Activated CD4-positive, alpha-beta T cell treated with anti-CD3 and anti-CD28 coated beads, Interleukin-2, amount 10 ng/mL, durations not matched to agents 7 days and 5 days (primary cell): ENCODE results near the gene STX1B. TPM values are rescaled to one million over a fixed set of nuclear protein-coding genes. Genes with fewer than 3 reads are reported as not detected.
A peak's percentile ranks its signal among the peaks of the same experiment; 100 is the strongest.

Experiments
- CTCF ChIA-PET: fragments of 350-600 bp; sonication (Branson Sonifier 250); formaldehyde crosslinking; loops from one replicate; lab custom pipeline; 2021; ENCODE audit warnings: antibody characterized with exemption; lab: Charles Lee
- POLR2A ChIA-PET: fragments of 350-600 bp; sonication (Branson Sonifier 250); formaldehyde crosslinking; loops from one replicate; lab custom pipeline; 2021; ENCODE audit warnings: antibody characterized with exemption; lab: Charles Lee
- DNase-seq: peaks from one replicate; pipeline ENCODE4 v3.0.0-alpha.2; 2020
- H3K27ac Mint-ChIP-seq: one replicate; pipeline ENCODE4 v1.8.0; 2021; ENCODE audit warnings: mild to moderate bottlenecking, moderate library complexity, mixed read lengths
- H3K27me3 Mint-ChIP-seq: one replicate; pipeline ENCODE4 v1.8.0; 2021; ENCODE audit warnings: mixed read lengths
- H3K36me3 Mint-ChIP-seq: one replicate; pipeline ENCODE4 v1.8.0; 2021; ENCODE audit warnings: low read depth, mixed read lengths
- H3K4me1 Mint-ChIP-seq: one replicate; pipeline ENCODE4 v1.8.0; 2021; ENCODE audit warnings: mixed read lengths
- H3K4me3 Mint-ChIP-seq: one replicate; pipeline ENCODE4 v1.8.0; 2021; ENCODE audit warnings: mild to moderate bottlenecking, moderate library complexity, mixed read lengths
- H3K9me3 Mint-ChIP-seq: one replicate; pipeline ENCODE4 v1.8.0; 2021; ENCODE audit warnings: mixed read lengths
- total RNA-seq, 2 experiments: library from RNA; stranded (reverse); gene quantifications; one replicate each; pipeline ENCODE4 v1.2.3, GENCODE V29; 2021

STX1B gene
- total RNA-seq, 2 experiments from 2014 or later, result 0.62 to 1.1 TPM

GRCh38 chr16:30951193-30951592, 59.2 kb downstream of the STX1B start:
- peaks cover 16% of the 10 kb centered on the region for H3K36me3 Mint-ChIP-seq
- ChIA-PET POLR2A (no interaction called here), CTCF (interaction anchor here (2.1 kb wide), 1 partner anchor 9 kb away, joined by 16 read pairs; no protein-coding TSS in a partner anchor)
- no peak overlapping the region for H3K27ac Mint-ChIP-seq
- peaks cover 35% of the 10 kb centered on the region for H3K4me1 Mint-ChIP-seq
- no peaks in the 10 kb centered on the region for H3K9me3 Mint-ChIP-seq
- DNase-seq, result no peak
- no peak overlapping the region for H3K4me3 Mint-ChIP-seq
- no peaks in the 10 kb centered on the region for H3K27me3 Mint-ChIP-seq

- H3K4me3 Mint-ChIP-seq, result peak overlapping the region; percentile 91
- H3K9me3 Mint-ChIP-seq, result no peaks in the 10 kb centered on the region
- POLR2A ChIA-PET, result no interaction called here
- peaks cover 16% of the 10 kb centered on the region for H3K36me3 Mint-ChIP-seq
- DNase-seq, result no peak
- H3K27me3 Mint-ChIP-seq, result no peaks in the 10 kb centered on the region
- peaks cover 32% of the 10 kb centered on the region for H3K4me1 Mint-ChIP-seq
- CTCF ChIA-PET, result interaction anchor here (0.6 to 2.1 kb wide), 7 partner anchors 8 to 248 kb away, joined by 3 to 16 read pairs (median 4); no protein-coding TSS in a partner anchor
- peak overlapping the region; percentile 85 for H3K27ac Mint-ChIP-seq
Observed at GRCh38 chr16:30950516-30951065, 59.8 kb downstream of the STX1B start.

- peak overlapping the region; percentile 85 for H3K27ac Mint-ChIP-seq
- H3K4me3 Mint-ChIP-seq, result peak overlapping the region; percentile 91
- ChIA-PET POLR2A (no interaction called here), CTCF (interaction anchor here (0.5 to 2.1 kb wide), 13 partner anchors 8 to 247 kb away, joined by 3 to 16 read pairs (median 4); no protein-coding TSS in a partner anchor)
- peak; percentile 58 for DNase-seq
- H3K27me3 Mint-ChIP-seq, result no peaks in the 10 kb centered on the region
- peaks cover 32% of the 10 kb centered on the region for H3K4me1 Mint-ChIP-seq
- peaks cover 16% of the 10 kb centered on the region for H3K36me3 Mint-ChIP-seq
- H3K9me3 Mint-ChIP-seq, result no peaks in the 10 kb centered on the region
Observed at GRCh38 chr16:30949650-30950515, 60.6 kb downstream of the STX1B start.

DNA sequence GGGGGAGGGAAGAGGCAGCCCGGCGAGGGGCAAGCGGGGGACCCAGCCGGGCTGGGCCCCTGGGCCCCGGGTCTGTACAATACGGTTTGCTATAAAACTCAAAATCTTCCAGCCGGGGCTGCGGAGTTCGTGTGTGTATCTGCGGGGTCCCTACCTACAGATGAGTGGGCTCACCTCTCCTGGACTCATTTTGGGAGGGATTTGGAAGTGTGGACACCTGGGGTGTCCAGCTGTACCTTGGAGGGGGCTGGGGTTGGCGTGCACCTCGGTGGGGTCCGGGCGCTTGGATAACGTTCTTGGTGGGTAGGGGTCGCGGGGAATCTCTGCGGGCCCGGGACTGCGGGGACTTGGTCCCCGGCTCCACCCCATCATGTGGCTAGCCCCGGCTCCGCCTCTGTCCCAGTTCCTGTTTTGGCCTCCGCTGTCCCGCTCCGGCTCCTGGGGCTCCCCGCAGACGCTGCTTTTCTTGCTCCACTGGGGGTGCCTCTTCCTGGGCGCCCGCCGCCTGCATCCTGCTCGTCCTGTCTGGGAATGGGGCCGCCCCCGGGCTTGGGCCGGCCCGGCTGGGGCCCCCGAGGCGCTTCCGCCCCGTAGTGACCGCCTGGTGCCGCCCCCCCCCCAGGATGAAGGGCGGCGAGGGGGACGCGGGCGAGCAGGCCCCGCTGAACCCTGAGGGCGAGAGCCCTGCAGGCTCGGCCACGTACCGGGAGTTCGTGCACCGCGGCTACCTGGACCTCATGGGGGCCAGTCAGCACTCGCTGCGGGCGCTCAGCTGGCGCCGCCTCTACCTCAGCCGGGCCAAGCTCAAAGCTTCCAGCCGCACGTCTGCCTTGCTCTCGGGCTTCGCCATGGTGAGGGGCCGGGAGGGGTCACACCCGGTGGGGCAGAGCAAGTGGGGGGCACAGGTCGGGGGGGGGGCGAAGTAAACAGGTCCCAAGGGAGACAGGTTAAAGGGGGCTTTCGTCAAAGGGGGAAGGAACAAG, 61.5 kb downstream of the STX1B start, which contains the start of gene ORAI3:
TSS of gene ORAI3 (plus strand) at position 402 of the 983 bp plus-strand sequence. CDS start at position 624, 222 bp downstream.
- peak within 1 kb of the TSS; percentile 91 for H3K4me3 Mint-ChIP-seq
- peaks cover 31% of the 10 kb centered on the region for H3K4me1 Mint-ChIP-seq
- H3K27ac Mint-ChIP-seq, result peak within 1 kb of the TSS; percentile 85
- H3K27me3 Mint-ChIP-seq, result no peaks in the 10 kb centered on the region
- peaks cover 23% of the 10 kb centered on the region for H3K36me3 Mint-ChIP-seq
- no peaks in the 10 kb centered on the region for H3K9me3 Mint-ChIP-seq
- CTCF ChIA-PET, result interaction anchor here (0.5 to 1.8 kb wide), 8 partner anchors 9 to 232 kb away, joined by 3 to 7 read pairs (median 4); no protein-coding TSS in a partner anchor
- POLR2A ChIA-PET, result no interaction called here
- DNase-seq, result peak; percentile 53

- H3K9me3 Mint-ChIP-seq, result no peaks in the 10 kb centered on the region
- no peak for DNase-seq
- H3K4me3 Mint-ChIP-seq, result peak overlapping the region; percentile 27
- H3K27ac Mint-ChIP-seq, result peak overlapping the region; percentile 50
- ChIA-PET CTCF (interaction anchor here (0.6 to 1.4 kb wide), 2 partner anchors 46 to 793 kb away, joined by 4 to 5 read pairs; no protein-coding TSS in a partner anchor), POLR2A (no interaction called here)
- H3K36me3 Mint-ChIP-seq, result peaks cover 23% of the 10 kb centered on the region
- no peaks in the 10 kb centered on the region for H3K27me3 Mint-ChIP-seq
- peaks cover 25% of the 10 kb centered on the region for H3K4me1 Mint-ChIP-seq
Observed at GRCh38 chr16:30947859-30948666, 62.4 kb downstream of the STX1B start.

DNA sequence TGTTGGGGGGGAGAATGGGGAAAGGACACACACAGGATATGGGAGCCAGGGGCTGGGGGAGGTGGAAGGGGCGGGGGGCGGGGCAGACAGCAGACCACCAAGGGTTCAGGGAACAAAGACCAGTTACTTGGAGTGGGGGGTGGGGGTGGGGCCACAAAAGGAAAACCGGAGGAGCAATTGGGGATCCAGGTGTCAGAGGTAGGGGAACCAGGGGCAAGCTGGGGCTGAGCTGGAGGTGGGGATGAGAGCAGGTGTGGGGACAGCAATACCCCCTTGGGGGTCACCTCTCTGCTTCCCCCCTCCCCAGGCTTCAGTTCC, 62.9 kb downstream of the STX1B start:
- H3K4me3 Mint-ChIP-seq, result no peak overlapping the region
- H3K27me3 Mint-ChIP-seq, result no peaks in the 10 kb centered on the region
- no peak for DNase-seq
- H3K36me3 Mint-ChIP-seq, result peaks cover 26% of the 10 kb centered on the region
- CTCF ChIA-PET, result interaction anchor here (0.9 to 1.4 kb wide), 3 partner anchors 12 to 46 kb away, joined by 3 to 4 read pairs (median 4); no protein-coding TSS in a partner anchor
- no peaks in the 10 kb centered on the region for H3K9me3 Mint-ChIP-seq
- H3K4me1 Mint-ChIP-seq, result peaks cover 31% of the 10 kb centered on the region
- POLR2A ChIA-PET, result no interaction called here
- no peak overlapping the region for H3K27ac Mint-ChIP-seq

DNA sequence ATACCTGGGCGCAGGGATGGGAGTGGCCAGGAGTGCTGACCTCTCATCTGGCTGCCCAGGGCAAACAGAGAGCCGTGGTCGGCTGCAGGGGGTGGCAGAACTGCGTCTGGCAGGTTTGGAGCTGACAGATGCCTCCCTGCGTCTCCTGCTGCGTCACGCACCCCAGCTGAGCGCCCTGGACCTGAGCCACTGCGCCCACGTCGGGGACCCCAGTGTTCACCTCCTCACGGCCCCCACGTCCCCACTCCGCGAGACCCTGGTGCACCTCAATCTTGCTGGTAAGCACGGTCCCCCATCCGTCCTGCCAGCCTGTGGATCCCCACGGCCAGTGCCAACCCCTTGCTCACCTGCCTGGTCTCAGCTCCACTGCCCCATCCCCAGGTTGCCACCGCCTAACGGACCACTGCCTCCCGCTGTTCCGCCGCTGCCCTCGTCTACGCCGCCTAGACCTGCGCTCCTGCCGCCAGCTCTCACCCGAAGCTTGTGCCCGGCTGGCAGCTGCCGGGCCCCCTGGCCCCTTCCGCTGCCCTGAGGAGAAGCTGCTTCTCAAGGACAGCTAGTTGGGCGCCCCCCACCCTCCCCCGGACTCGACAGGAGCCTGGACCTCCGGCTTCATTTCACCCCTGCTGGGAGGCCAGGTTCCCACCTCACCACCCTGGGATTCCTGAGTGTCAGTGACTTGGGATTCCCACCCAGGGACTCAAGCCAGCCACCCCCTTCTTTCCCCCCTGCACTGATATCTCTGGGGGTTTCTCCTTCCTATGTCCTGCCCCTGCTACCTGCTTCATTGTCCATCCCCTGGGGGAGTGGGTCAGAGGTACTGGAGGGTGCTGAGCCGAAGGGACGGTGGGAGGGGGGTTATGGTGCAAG, 63.5 kb downstream of the STX1B start:
- Mint-ChIP-seq H3K4me3 (no peak overlapping the region), H3K36me3 (peaks cover 26% of the 10 kb centered on the region), H3K9me3 (no peaks in the 10 kb centered on the region), H3K27ac (no peak overlapping the region), H3K27me3 (no peaks in the 10 kb centered on the region), H3K4me1 (peaks cover 37% of the 10 kb centered on the region)
- POLR2A ChIA-PET, result no interaction called here
- CTCF ChIA-PET, result interaction anchor here (0.9 to 1.4 kb wide), 3 partner anchors 11 to 45 kb away, joined by 3 to 4 read pairs (median 4); no protein-coding TSS in a partner anchor
- DNase-seq, result no peak

DNA sequence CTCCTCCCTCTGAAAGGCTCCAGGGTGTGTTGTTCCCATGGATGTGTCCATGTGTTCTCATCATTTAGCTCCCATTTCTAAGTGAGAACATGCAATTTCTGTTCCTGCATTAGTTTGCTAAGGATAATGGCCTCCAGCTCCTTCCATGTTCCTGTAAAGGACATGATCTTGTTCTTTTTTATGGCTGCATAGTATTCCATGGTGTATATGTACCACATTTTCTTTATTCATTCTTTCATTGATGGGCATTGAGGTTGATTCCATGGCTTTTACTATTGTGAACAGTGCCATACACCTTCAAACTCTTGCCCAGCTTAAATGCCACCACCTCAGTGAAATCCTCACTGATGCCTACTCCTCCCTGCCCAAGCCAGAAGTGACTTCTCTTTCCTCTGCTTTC, 66.1 kb downstream of the STX1B start:
- H3K4me1 Mint-ChIP-seq, result peaks cover 27% of the 10 kb centered on the region
- H3K4me3 Mint-ChIP-seq, result no peak overlapping the region
- CTCF ChIA-PET, result interaction anchor here (0.6 to 1.3 kb wide), 5 partner anchors 9 to 125 kb away, joined by 3 to 6 read pairs (median 4); no protein-coding TSS in a partner anchor
- H3K27ac Mint-ChIP-seq, result peak overlapping the region; percentile 46
- H3K36me3 Mint-ChIP-seq, result peaks cover 24% of the 10 kb centered on the region
- H3K9me3 Mint-ChIP-seq, result no peaks in the 10 kb centered on the region
- POLR2A ChIA-PET, result interaction anchor here (0.5 kb wide), 1 partner anchor 236 kb away, joined by 3 read pairs; no protein-coding TSS in a partner anchor
- no peak for DNase-seq
- no peaks in the 10 kb centered on the region for H3K27me3 Mint-ChIP-seq

DNA sequence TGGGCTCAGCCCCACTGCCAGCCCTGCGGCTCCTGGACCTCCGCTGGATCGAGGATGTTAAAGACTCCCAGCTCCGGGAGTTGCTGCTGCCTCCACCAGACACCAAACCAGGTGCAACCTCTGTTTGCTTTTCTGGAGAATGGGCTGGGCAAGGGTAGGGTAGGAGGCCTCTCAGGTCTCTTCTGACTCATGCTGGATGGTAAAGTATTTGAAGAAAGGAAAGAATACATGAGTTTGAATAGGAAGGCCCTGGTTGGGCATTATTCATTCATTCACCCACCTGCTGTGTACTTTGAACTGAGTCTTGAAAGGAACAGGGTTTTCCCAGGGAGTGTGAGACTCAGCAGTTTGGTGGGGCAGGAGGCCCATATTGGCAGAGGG, 68.0 kb downstream of the STX1B start:
- no peaks in the 10 kb centered on the region for H3K27me3 Mint-ChIP-seq
- H3K4me3 Mint-ChIP-seq, result no peak overlapping the region
- CTCF ChIA-PET, result interaction anchor here (0.8 to 6.0 kb wide), 26 partner anchors 8 to 441 kb away, joined by 3 to 48 read pairs (median 4); partner anchors contain the start of genes HSD3B7, SETD1A and VKORC1
- no peaks in the 10 kb centered on the region for H3K9me3 Mint-ChIP-seq
- DNase-seq, result no peak
- H3K27ac Mint-ChIP-seq, result no peak overlapping the region
- peaks cover 24% of the 10 kb centered on the region for H3K36me3 Mint-ChIP-seq
- POLR2A ChIA-PET, result no interaction called here
- H3K4me1 Mint-ChIP-seq, result peaks cover 29% of the 10 kb centered on the region

DNA sequence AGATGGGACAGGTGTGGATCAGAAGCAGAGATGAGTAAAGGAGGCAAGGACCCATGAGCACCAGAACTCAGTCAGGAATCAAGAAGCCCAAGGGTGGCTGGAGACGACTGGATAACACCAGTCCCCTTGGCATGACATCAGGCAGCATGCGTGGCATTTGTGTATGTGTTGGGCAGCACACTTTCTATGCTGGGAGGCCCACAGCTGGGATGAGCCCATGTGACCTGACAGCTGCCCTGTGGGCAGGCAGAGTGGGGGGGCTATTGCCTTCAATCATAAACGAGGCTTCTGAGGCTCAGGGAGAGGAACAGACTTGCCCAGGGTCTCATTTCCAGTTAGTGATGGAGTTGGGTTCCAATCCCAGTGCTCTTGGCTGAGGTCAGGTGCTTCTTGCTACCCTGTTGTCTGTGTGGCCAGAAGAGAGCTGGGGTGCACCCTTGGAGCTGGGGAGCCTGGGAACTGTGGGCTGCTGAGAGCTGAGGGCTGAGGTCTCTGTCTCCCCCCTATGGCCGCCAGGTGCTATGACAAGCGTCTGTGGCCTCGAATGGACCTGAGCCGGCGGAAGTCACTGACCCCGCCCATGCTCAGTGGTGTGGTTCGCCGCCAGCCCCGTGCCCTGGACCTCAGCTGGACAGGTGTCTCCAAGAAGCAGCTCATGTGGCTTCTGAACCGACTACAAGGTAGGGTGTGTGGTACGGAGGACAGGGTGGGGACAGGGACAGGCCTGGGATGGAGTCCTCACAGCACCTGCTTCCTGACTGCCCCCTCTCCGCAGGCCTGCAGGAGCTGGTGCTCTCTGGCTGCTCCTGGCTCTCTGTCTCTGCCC, 68.6 kb downstream of the STX1B start:
- Mint-ChIP-seq H3K36me3 (peaks cover 20% of the 10 kb centered on the region), H3K27ac (peak overlapping the region; percentile 72), H3K9me3 (no peaks in the 10 kb centered on the region), H3K27me3 (no peaks in the 10 kb centered on the region), H3K4me1 (peaks cover 34% of the 10 kb centered on the region), H3K4me3 (peak overlapping the region; percentile 51)
- ChIA-PET POLR2A (no interaction called here), CTCF (interaction anchor here (0.6 to 6.0 kb wide), 30 partner anchors 8 to 441 kb away, joined by 3 to 48 read pairs (median 4); partner anchors contain the start of genes FBRS, HSD3B7, SETD1A and VKORC1)
- DNase-seq, result peak; percentile 74
